Ramos (cell line): ENCODE data around the gene FNIP2.

ENCODE experiments used
- in situ Hi-C: fragments of 300-500 bp; cut with MboI; formaldehyde crosslinking; loops from one replicate; pipeline ENCODE4 v1.14.3; 2022; ENCODE audit warnings: low sequenced_read_pairs; ENCODE audit not compliant: unreplicated experiment

The FNIP2 gene

DNA sequence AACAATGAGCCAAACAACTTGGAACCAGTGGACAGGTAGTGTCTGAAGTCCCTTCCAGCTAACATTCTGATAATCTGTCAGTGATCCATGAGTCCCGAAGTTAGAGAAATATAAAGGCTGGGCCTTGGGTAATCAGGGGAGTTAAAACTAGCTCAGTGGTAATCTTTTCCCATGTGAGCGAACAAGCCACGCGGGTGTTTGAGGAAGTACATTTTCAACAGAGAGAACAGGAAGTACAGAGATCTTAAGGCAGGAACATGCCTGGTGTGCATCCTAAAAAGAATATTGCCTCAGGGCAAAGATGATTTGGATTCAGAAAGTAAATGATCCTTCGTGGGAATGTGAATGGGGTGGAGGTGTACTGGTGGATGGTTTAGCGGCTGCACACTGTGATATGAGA, 42.9 kb downstream of the FNIP2 start:
- in situ Hi-C loops: no loop called here

- in situ Hi-C loops: no loop called here
Measured at GRCh38 chr4:158812133-158812532, 43.3 kb downstream of the FNIP2 start.

DNA sequence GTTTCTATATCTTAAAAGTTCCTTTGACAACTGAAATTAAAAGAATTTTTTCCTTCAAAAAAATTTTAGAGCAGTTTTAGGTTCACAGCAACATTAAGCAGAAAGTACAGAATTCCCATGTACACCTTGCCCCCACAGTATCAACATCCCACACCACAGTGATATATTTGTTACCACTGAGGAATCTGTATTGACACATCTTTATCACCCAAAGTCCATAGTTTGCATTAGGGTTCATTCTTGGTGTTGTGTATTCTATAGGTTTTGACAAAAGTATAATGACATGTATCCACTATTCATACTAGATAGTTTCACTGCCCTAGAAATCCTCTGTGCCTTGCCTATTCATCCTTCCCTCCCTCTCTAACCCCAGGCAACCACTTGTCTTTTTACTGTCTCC, 43.7 kb downstream of the FNIP2 start:
- in situ Hi-C loops: no loop called here

GRCh38 chr4:158813113-158813512, 44.3 kb downstream of the FNIP2 start:
- in situ Hi-C loops: no loop called here

DNA sequence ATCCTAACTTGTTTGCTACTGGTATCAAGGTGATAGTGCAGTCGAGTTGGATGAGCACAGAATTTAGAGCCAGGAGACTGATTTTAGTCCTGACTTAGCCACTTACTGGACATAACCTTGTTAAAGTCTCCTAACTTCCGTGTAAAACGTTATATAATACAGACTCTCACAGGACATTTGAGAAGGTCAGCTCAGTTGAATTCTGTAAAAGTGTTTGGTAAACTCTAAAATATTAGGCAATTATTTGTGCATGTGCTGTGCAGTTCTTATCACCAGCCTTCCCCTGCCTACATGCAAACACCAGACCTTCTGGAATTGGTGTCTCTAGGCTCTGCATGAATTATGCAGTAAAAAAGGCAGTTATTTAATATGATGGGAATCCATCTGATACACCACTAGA, 45.4 kb downstream of the FNIP2 start:
- in situ Hi-C loops: no loop called here

DNA sequence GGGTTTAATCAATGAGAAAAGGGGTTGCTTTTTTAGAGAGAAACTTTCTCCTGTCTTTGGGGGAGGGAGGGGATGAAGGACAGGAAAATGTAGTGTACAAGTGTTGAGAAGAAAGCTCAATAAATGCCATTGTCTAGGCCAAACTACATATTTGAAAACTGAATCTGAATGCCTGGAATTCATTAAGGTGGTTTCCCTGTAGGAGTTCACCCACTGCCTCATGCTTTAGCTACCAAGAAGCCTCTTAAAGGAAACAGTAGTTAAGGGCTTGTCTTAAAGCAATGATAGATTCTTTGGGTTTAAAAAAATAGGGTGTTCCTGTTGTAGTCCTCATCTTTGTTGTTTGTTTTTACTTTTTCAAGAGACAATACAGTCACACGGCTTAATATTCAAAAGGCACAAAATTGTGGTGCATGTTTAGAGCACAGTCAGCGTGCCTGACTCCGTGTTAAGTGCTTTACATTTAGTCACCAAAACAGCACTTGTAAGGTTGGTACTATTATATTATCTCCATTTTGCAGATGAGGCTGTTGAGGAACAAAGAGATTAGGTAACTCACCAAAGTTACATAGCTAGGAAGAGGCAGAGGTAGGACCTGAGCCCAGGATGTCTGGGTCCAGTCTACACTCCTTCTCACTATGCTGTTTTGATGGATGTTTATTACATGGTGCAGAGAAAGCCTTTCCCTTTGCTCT, 46.0 kb downstream of the FNIP2 start:
- in situ Hi-C loops: no loop called here

- in situ Hi-C loops: no loop called here
Measured at GRCh38 chr4:158816955-158817354, 48.1 kb downstream of the FNIP2 start.

- in situ Hi-C loops: no loop called here
Measured at GRCh38 chr4:158817562-158818296, 48.9 kb downstream of the FNIP2 start.

DNA sequence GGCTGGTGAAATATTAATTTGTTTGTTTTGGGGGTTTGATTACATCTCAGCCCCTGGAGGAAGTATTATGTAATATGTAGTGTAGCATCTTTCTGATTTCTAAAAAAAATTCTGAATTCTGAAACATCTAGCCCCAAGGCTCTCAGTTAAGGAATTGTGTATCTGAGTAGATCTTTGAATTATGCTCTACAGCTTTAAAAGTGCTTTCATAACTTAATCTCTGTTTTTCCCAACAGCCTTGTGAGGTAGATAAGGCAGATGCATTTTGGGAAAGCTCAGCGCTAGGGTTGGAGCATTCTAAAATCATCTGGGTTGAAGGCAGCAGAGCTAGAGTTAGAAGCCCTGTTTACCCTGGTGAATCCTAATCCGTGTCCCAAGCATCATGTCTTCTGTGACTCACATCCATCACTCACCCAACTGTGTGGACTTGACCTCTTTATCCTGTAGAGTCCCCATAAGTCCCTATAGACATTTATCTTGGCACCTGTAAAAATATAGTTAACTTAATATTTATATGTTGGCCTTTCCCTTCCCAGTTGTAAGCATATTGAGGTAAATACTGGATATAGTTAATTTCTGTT, 49.8 kb downstream of the FNIP2 start:
- in situ Hi-C loops: no loop called here

GRCh38 chr4:158819942-158820786, 51.3 kb downstream of the FNIP2 start:
- in situ Hi-C loops: no loop called here

GRCh38 chr4:158821228-158821971, 52.6 kb downstream of the FNIP2 start:
- in situ Hi-C loops: no loop called here

GRCh38 chr4:158822348-158822747, 53.5 kb downstream of the FNIP2 start:
- in situ Hi-C loops: no loop called here

DNA sequence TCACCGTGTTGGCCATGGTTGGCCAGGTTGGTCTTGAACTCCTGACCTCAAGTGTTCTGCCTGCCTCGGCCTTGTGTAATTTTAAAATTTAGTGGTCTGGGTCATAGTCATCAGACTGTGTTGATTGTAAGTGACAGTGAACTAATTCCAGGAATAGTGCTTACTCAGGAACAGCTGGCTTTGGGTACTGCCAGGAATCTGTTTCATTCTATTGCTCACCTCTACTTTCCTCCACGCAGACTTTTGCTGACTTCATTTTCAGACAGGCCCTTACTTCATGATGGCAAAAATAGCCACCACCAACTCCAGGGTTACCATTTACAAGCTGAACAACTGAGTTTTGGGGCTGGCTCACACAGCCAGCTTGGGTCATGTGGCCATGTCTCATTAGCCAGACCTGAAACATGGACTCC, 54.6 kb downstream of the FNIP2 start:
- in situ Hi-C loops: no loop called here

DNA sequence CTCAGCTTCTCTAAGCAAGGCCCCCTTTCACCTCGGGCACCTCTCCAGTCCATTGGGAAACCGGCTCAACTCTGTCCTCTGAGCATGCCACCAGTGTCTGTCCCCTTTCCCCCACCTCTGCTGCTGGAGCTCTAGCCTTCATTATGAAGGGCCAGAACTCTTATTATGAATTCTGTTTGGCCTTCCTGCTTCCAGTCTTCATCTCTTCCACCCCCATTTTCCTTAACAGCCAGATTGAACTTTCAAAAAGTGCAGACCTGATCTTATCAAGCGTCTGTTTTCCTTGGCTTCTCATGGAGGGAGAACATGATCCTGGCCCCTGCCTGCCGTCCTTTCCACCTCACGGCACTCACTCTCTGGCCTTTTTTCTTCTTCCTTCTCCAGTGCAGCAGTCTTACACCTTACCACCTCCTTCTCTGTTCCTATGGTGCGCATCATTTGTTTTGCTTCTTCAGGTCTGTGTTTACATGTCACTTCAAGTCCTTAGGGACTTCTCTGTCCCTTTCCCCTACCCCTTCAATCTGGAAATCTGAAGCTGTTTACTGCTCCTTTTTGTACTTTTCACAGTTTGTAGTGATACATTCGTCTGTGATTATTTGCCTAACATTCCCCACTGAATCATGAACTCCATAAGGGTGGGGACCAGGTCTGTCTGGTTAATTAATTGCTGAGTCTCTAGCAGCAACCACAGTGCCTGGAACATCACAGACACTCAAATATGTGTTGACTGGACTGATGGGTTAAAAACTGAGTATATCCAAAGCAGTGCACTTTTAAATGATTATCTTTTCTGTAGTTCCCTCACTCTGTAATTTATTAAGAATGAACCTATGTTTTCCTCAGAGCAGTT, 55.8 kb downstream of the FNIP2 start:
- in situ Hi-C loops: loop anchor here (25.0 kb wide), 1 partner anchor 562 kb away; no protein-coding TSS in a partner anchor

GRCh38 chr4:158825433-158826036, 56.7 kb downstream of the FNIP2 start:
- in situ Hi-C loops: loop anchor here (25.0 kb wide), 1 partner anchor 563 kb away; no protein-coding TSS in a partner anchor

DNA sequence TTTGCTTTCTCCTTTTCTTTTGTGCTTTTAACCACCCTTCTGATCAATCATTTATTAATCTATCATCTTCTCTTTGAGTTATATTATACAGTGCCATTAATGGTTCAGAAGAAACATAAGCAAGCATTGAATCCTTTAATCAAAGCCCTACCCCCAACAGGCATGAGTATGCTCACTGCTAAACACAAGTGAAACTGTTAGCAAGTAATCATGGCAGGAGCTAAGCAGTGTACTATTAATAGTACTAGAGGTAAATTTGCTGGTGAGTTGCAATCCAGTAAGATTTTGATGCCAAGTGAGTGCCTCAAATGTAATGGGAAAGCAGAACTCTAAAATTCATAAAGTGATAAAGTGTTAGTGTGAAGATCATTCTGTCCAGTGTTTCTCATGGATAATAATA, 57.2 kb downstream of the FNIP2 start:
- in situ Hi-C loops: loop anchor here (25.0 kb wide), 1 partner anchor 564 kb away; no protein-coding TSS in a partner anchor

DNA sequence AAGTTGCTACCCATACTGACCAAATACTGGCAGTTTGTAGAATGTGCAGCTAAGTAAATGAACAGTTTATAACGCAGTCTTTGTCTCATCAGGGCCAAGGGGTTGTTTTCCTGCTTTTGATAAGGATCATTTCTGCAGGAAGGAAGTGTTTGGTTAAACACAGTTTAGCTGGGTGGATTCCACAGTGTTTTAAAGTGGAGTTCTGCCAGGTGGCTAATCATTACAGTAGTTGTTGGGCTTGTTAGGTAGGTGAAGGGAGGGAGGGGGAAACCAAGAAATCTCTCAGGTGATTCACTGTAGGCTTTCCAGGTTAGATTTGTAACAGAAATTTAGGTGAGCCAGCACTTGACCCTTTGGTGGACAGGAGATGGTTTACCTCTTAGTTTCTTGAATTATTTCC, 58.1 kb downstream of the FNIP2 start:
- in situ Hi-C loops: loop anchor here (25.0 kb wide), 1 partner anchor 565 kb away; no protein-coding TSS in a partner anchor

DNA sequence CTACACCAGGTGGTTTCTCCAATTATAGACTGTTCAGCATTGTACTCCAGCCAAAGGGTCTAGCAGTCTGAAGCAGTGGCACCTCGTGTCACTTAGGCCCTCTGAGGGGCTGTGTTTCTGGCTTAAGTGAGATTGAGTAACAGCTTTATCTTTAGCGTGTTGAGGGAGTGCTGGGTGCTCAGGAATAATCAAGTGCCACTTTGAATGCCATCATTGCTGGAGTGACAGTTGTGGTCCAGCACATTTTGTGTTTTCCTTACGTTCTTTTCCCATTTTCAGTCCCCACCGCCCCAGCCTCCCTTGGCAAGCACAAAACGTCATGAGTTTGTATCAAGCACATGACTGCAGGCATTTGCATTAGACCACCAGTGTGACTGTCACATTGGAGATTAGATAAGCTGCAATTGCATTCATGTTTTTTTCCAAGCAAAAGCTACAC, 58.7 kb downstream of the FNIP2 start:
- in situ Hi-C loops: loop anchor here (25.0 kb wide), 1 partner anchor 565 kb away; no protein-coding TSS in a partner anchor
